Measurements from ENCODE around the gene RPS2. TPM values are rescaled to one million over a fixed set of nuclear protein-coding genes. Genes with fewer than 3 reads are reported as not detected.
"Not testable (repeated sequence)": the region's sequence is repeated elsewhere in the genome, so short reads cannot be mapped to it uniquely, and the experiment has no call there.

RPS2 gene
- total and polyA plus RNA-seq, 2 donors from 2014 or later: 1,550 to 2,018 TPM

DNA sequence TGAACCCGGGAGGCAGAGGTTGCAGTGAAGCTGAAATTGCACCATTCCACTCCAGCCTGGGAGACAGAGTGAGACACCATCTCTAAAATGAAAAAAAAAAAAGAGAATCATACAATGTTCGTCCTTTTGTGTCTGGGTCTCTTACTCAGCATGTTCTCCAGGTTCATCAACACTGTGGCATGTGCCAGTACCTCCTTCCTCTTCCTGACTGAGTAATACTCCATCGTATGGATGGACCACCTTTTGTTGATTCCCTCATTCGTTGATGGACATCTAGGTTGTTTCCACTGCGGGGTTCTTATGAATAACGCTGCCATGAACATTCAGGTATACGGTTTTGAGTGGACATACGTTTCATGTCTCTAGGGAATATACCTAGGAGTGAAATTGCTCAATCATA is 42.3 kb downstream of the RPS2 start:
- intact Hi-C loops (cut with DNase I): loop anchor here (10.0 kb wide), 1 partner anchor 68 kb away; no protein-coding TSS in a partner anchor

GRCh38 chr16:1920727-1921171 is 43.9 kb downstream of the RPS2 start:
- H3K27ac ChIP-seq (ENCODE audit: low read depth in 2 of 2, low read length in 2 of 2): no peak overlapping the region
- DNase-seq: peak in 2 of 5 donors; percentile 53 to 68
- no peak overlapping the region for H3K4me3 ChIP-seq (ENCODE audit: low read length in 3 of 3)
- H3K4me1 ChIP-seq (ENCODE audit: control insufficient read depth in 2 of 3, insufficient read depth in 2 of 3, low read depth in 1 of 3, low read length in 3 of 3): no peaks in the 10 kb centered on the region
- H3K27me3 ChIP-seq (ENCODE audit: control insufficient read depth, insufficient read depth, low read length): peaks cover 32% of the 10 kb centered on the region
- H3K9ac ChIP-seq (ENCODE audit: low read length in 3 of 3): no peak overlapping the region
- TF ChIP-seq, protein P1, sequence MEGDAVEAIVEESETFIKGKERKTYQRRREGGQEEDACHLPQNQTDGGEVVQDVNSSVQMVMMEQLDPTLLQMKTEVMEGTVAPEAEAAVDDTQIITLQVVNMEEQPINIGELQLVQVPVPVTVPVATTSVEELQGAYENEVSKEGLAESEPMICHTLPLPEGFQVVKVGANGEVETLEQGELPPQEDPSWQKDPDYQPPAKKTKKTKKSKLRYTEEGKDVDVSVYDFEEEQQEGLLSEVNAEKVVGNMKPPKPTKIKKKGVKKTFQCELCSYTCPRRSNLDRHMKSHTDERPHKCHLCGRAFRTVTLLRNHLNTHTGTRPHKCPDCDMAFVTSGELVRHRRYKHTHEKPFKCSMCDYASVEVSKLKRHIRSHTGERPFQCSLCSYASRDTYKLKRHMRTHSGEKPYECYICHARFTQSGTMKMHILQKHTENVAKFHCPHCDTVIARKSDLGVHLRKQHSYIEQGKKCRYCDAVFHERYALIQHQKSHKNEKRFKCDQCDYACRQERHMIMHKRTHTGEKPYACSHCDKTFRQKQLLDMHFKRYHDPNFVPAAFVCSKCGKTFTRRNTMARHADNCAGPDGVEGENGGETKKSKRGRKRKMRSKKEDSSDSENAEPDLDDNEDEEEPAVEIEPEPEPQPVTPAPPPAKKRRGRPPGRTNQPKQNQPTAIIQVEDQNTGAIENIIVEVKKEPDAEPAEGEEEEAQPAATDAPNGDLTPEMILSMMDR (IDR thresholded peaks at IDR 0.05; ENCODE audit: borderline replicate concordance, extremely low read depth, insufficient read depth): no peak
- H3K36me3 ChIP-seq (ENCODE audit: control insufficient read depth in 2 of 3, insufficient read depth in 3 of 3, low read length in 3 of 3): no peaks in the 10 kb centered on the region
- intact Hi-C loops (cut with DNase I): loop anchor here (10.0 kb wide), 1 partner anchor 66 kb away; no protein-coding TSS in a partner anchor
- H3K9me3 ChIP-seq (ENCODE audit: control insufficient read depth in 2 of 3, insufficient read depth in 1 of 3, low read length in 3 of 3): no peaks in the 10 kb centered on the region
- FAIRE-seq: no peak

More for the DNA sequence above, 42.3 kb downstream of the RPS2 start:
- H3K9ac ChIP-seq (ENCODE audit: low read length in 3 of 3): no peak overlapping the region
- no peaks in the 10 kb centered on the region for H3K36me3 ChIP-seq (ENCODE audit: control insufficient read depth in 2 of 3, insufficient read depth in 3 of 3, low read length in 3 of 3)
- no peaks in the 10 kb centered on the region for H3K4me1 ChIP-seq (ENCODE audit: control insufficient read depth in 2 of 3, insufficient read depth in 2 of 3, low read depth in 1 of 3, low read length in 3 of 3)
- no peak overlapping the region for H3K27ac ChIP-seq (ENCODE audit: low read depth in 2 of 2, low read length in 2 of 2)
- no peak overlapping the region for H3K4me3 ChIP-seq (ENCODE audit: low read length in 3 of 3)
- DNase-seq (no peak), FAIRE-seq (no peak)
- TF ChIP-seq, protein P1 (IDR thresholded peaks at IDR 0.05; ENCODE audit: borderline replicate concordance, extremely low read depth, insufficient read depth): no peak
- H3K27me3 ChIP-seq (ENCODE audit: control insufficient read depth, insufficient read depth, low read length): peaks cover 28% of the 10 kb centered on the region
- H3K9me3 ChIP-seq (ENCODE audit: control insufficient read depth in 2 of 3, insufficient read depth in 1 of 3, low read length in 3 of 3): no peaks in the 10 kb centered on the region

DNA sequence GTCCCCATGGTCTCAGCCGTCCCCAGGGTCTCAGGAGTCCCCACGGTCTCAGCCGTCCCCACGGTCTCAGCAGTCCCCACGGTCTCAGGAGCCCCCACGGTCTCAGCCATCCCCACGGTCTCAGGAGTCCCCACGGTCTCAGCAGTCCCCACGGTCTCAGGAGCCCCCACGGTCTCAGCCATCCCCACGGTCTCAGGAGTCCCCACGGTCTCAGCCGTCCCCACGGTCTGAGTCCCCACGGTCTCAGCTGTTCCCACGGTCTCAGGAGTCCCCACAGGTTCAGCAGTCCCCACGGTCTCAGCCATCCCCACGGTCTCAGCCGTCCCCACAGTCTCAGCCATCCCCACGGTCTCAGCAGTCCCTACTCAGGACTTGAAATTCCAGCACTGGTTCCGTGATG is 44.5 kb downstream of the RPS2 start:
- H3K4me3 ChIP-seq (ENCODE audit: low read length in 3 of 3); H3K36me3 ChIP-seq (ENCODE audit: control insufficient read depth in 2 of 3, insufficient read depth in 3 of 3, low read length in 3 of 3); FAIRE-seq; H3K9ac ChIP-seq (ENCODE audit: low read length in 3 of 3); H3K27ac ChIP-seq (ENCODE audit: low read depth in 2 of 2, low read length in 2 of 2); H3K9me3 ChIP-seq (ENCODE audit: control insufficient read depth in 2 of 3, insufficient read depth in 1 of 3, low read length in 3 of 3); DNase-seq; H3K4me1 ChIP-seq (ENCODE audit: control insufficient read depth in 2 of 3, insufficient read depth in 2 of 3, low read depth in 1 of 3, low read length in 3 of 3): not testable (repeated sequence)
- intact Hi-C loops (cut with DNase I): loop anchor here (10.0 kb wide), 1 partner anchor 65 kb away; no protein-coding TSS in a partner anchor
- H3K27me3 ChIP-seq (ENCODE audit: control insufficient read depth, insufficient read depth, low read length): peaks cover 32% of the 10 kb centered on the region

DNA sequence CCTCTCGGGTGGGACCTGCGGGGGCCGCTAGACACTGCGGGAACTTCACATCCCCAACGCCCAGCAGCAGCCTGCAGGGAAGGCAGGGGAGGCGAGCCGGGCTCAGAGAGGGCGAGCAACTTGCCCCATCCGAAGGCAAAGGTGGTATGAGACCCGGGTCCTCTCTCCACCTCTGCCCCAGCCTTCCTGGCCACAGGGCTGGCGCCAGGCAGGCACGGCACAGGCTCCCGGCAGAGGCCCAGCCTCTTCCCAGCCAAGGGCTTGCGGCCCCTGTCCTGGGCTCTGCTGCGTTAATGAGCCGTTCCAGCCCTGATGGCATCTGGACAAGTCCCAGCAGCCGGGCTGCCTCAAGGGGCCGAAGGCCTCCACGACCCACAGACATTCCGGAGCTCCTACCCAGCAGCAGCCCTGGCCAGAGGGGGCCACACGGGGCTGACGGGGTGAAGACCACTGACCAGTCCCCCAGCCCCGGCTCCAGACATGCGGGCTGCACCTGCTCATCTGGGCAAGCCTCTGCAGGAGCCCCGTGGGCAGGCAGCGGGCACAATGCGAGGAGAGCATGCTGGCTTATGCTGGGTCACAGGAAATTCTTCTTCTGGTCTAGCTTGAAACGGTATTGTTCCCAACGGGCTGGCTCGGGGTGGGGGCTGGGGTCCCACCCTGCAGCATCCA is 45.2 kb downstream of the RPS2 start:
- Histone ChIP-seq H3K27me3 (ENCODE audit: control insufficient read depth, insufficient read depth, low read length) (peaks cover 32% of the 10 kb centered on the region), H3K27ac (ENCODE audit: low read depth in 2 of 2, low read length in 2 of 2) (no peak overlapping the region), H3K4me1 (ENCODE audit: control insufficient read depth in 2 of 3, insufficient read depth in 2 of 3, low read depth in 1 of 3, low read length in 3 of 3) (no peaks in the 10 kb centered on the region), H3K36me3 (ENCODE audit: control insufficient read depth in 2 of 3, insufficient read depth in 3 of 3, low read length in 3 of 3) (no peaks in the 10 kb centered on the region), H3K4me3 (ENCODE audit: low read length in 3 of 3) (no peak overlapping the region), H3K9ac (ENCODE audit: low read length in 3 of 3) (no peak overlapping the region), H3K9me3 (ENCODE audit: control insufficient read depth in 2 of 3, insufficient read depth in 1 of 3, low read length in 3 of 3) (no peaks in the 10 kb centered on the region)
- no peak for FAIRE-seq
- intact Hi-C loops (cut with DNase I): no loop called here
- DNase-seq: peak in 1 of 5 donors; percentile 60
- TF ChIP-seq, protein P1 (IDR thresholded peaks at IDR 0.05; ENCODE audit: borderline replicate concordance, extremely low read depth, insufficient read depth): no peak

Data from kidney (tissue), 14 donors.